Right atrium auricular region (tissue), 2 donors: Measurements from ENCODE around the gene PPP3R2. TPM values are rescaled to one million over a fixed set of nuclear protein-coding genes. Genes with fewer than 3 reads are reported as not detected.

ENCODE experiments used
- DNase-seq: peaks from one replicate; pipeline ENCODE4 v3.0.0-alpha.2; 2019; ENCODE audit warnings: low spot score
- H3K27ac ChIP-seq, 2 donors: fragments of 200-600 bp; sonication (generic); 1 replicate in 1 of 2; 2 replicates in 1 of 2; pipeline ENCODE4 v1.5.1; 2016 to 2019
- H3K27me3 ChIP-seq, 2 donors: fragments of 200-600 bp; sonication (generic); one replicate each; pipeline versions ENCODE4 v1.5.1 to v1.6.0; 2017 to 2019
- H3K36me3 ChIP-seq: fragments of 200-600 bp; sonication (generic); one replicate; pipeline ENCODE4 v1.5.1; 2016
- H3K4me1 ChIP-seq, 2 donors: fragments of 200-600 bp; sonication (generic); one replicate each; pipeline versions ENCODE4 v1.5.1 to v1.6.0; 2017 to 2019
- H3K4me3 ChIP-seq, 2 donors: fragments of 200-600 bp; sonication (generic); 1 replicate in 1 of 2; 2 replicates in 1 of 2; pipeline ENCODE4 v1.5.1; 2017 to 2019; ENCODE audit warnings: mild to moderate bottlenecking in 1 of 2, moderate library complexity in 1 of 2
- H3K9me3 ChIP-seq, 2 donors: fragments of 200-600 bp; sonication (generic); one replicate each; pipeline ENCODE4 v1.5.1; 2019
- total RNA-seq, 2 donors: library from RNA; depleted of rRNA; stranded (reverse); fragments of >200 nt; gene quantifications; one replicate each; pipeline ENCODE4 v1.1.0, GENCODE V29; 2016
- TF ChIP-seq, protein P1 (sequence below), 2 donors: fragments of 200-600 bp; sonication (generic); IDR thresholded peaks; one replicate each; pipeline ENCODE4 v1.5.1; 2019; ENCODE audit warnings: antibody characterized with exemption in 2 of 2

The PPP3R2 gene
- total RNA-seq, 2 donors from 2014 or later = not detected

DNA sequence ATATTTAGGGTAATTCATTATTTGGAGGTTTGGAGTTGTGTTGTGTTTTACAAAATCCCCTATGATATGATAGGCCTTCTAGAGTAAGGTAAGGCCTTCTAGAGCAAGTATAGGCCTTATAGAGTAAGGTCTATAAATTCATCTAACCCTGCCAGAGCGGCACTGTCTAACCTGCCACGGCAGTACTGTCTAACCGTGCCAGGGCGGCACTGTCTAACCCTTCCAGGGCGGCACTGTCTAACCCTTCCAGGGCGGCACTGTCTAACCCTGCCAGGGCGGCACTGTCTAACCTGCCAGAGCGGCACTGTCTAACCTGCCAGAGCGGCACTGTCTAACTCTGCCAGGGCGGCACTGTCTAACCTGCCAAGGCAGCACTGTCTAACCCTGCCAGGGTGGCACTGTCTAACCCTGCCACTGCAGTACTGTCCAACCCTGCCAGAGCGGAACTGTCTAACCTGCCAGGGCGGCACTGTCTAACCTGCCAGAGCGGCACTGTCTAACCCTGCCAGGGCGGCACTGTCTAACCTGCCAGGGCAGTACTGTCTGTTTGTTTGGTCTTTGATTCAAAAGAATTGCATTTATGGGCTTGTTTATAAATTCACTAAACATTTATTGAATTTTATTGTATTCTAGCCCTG, 51.6 kb downstream of the PPP3R2 start:
- Histone ChIP-seq H3K9me3 (no peaks in the 10 kb centered on the region), H3K4me1 (no peaks in the 10 kb centered on the region), H3K4me3 (no peak overlapping the region), H3K27me3 (no peaks in the 10 kb centered on the region), H3K36me3 (peaks cover 65% of the 10 kb centered on the region), H3K27ac (no peak overlapping the region)
- TF ChIP-seq, protein P1, sequence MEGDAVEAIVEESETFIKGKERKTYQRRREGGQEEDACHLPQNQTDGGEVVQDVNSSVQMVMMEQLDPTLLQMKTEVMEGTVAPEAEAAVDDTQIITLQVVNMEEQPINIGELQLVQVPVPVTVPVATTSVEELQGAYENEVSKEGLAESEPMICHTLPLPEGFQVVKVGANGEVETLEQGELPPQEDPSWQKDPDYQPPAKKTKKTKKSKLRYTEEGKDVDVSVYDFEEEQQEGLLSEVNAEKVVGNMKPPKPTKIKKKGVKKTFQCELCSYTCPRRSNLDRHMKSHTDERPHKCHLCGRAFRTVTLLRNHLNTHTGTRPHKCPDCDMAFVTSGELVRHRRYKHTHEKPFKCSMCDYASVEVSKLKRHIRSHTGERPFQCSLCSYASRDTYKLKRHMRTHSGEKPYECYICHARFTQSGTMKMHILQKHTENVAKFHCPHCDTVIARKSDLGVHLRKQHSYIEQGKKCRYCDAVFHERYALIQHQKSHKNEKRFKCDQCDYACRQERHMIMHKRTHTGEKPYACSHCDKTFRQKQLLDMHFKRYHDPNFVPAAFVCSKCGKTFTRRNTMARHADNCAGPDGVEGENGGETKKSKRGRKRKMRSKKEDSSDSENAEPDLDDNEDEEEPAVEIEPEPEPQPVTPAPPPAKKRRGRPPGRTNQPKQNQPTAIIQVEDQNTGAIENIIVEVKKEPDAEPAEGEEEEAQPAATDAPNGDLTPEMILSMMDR (IDR thresholded peaks at IDR 0.05) = no peak
- no peak for DNase-seq

Other genes starting within 250 kb of the PPP3R2 start
- gene BAAT, start 210.0 kb downstream of the PPP3R2 start, total RNA-seq = under 1 TPM in 1 of 2 donors, not detected in 1; 0.20 TPM
- 10 to 100 TPM; 12.5 to 14.8 TPM for gene MRPL50, start 196.4 kb downstream of the PPP3R2 start, total RNA-seq
- 10 to 100 TPM; 20.2 to 22.1 TPM for gene ZNF189, start 196.1 kb downstream of the PPP3R2 start, total RNA-seq
- gene ALDOB, start 159.2 kb downstream of the PPP3R2 start, total RNA-seq = under 1 TPM; 0.24 to 0.85 TPM
- 10 to 100 TPM; 18.0 to 22.7 TPM for gene RNF20, start 61.1 kb downstream of the PPP3R2 start, total RNA-seq
- gene GRIN3A, start 143.7 kb upstream of the PPP3R2 start, total RNA-seq = under 1 TPM in 1 of 2 donors, not detected in 1; 0.44 TPM